Measurements from ENCODE around the gene MCM3AP.

The MCM3AP gene

GRCh38 chr21:46323227-46323709 is 37.9 kb upstream of the MCM3AP start:
- Histone ChIP-seq H3K27ac (ENCODE audit: low read depth, low read length) (peak overlapping the region; percentile 80), H3K9me3 (ENCODE audit: control insufficient read depth, insufficient read depth, low read length) (no peaks in the 10 kb centered on the region), H3K36me3 (ENCODE audit: control insufficient read depth, low read length) (peaks cover 69% of the 10 kb centered on the region), H3K4me1 (ENCODE audit: control insufficient read depth, low read length) (peaks cover 36% of the 10 kb centered on the region), H3K27me3 (ENCODE audit: control insufficient read depth, low read length) (no peaks in the 10 kb centered on the region), H3K9me2 (replicated peaks; ENCODE audit: control insufficient read depth, low read length) (no peaks in the 10 kb centered on the region), H3F3A (ENCODE audit: control insufficient read depth, insufficient read depth) (peaks cover 4% of the 10 kb centered on the region; the same call in 1 of the 2 replicates), H4K20me1 (ENCODE audit: control insufficient read depth, insufficient read depth, low read depth, low read length) (peaks cover 19% of the 10 kb centered on the region), H3K4me2 (ENCODE audit: low read length) (peak overlapping the region; percentile 98), H3K4me3 (ENCODE audit: low read length) (peak overlapping the region; percentile 76), H3K79me2 (ENCODE audit: control insufficient read depth, low read length) (peaks cover 89% of the 10 kb centered on the region)
- TF ChIP-seq CTCF (IDR thresholded peaks at IDR 0.05; ENCODE audit: low read depth, low read length, poor library complexity, severe bottlenecking) = no peak
- no peak for TF ChIP-seq EZH2phosphoT487 (IDR thresholded peaks at IDR 0.05; ENCODE audit: borderline replicate concordance, low read length)

- H3K27me3 ChIP-seq (ENCODE audit: control insufficient read depth, low read length) = no peaks in the 10 kb centered on the region
- peaks cover 4% of the 10 kb centered on the region; the same call in 1 of the 2 replicates for H3F3A ChIP-seq (ENCODE audit: control insufficient read depth, insufficient read depth)
- TF ChIP-seq EZH2phosphoT487 (IDR thresholded peaks at IDR 0.05; ENCODE audit: borderline replicate concordance, low read length) (no peak), CTCF (IDR thresholded peaks at IDR 0.05; ENCODE audit: low read depth, low read length, poor library complexity, severe bottlenecking) (no peak)
- peak overlapping the region; percentile 80 for H3K27ac ChIP-seq (ENCODE audit: low read depth, low read length)
- no peaks in the 10 kb centered on the region for H3K9me2 ChIP-seq (replicated peaks; ENCODE audit: control insufficient read depth, low read length)
- peak overlapping the region; percentile 76 for H3K4me3 ChIP-seq (ENCODE audit: low read length)
- H3K9me3 ChIP-seq (ENCODE audit: control insufficient read depth, insufficient read depth, low read length) = no peaks in the 10 kb centered on the region
- peak overlapping the region; percentile 98 for H3K4me2 ChIP-seq (ENCODE audit: low read length)
- H4K20me1 ChIP-seq (ENCODE audit: control insufficient read depth, insufficient read depth, low read depth, low read length) = peaks cover 19% of the 10 kb centered on the region
- H3K4me1 ChIP-seq (ENCODE audit: control insufficient read depth, low read length) = peaks cover 36% of the 10 kb centered on the region
- peaks cover 69% of the 10 kb centered on the region for H3K36me3 ChIP-seq (ENCODE audit: control insufficient read depth, low read length)
- peaks cover 86% of the 10 kb centered on the region for H3K79me2 ChIP-seq (ENCODE audit: control insufficient read depth, low read length)
Measured at GRCh38 chr21:46322351-46323226, 37.2 kb upstream of the MCM3AP start.

- peak overlapping the region; percentile 98 for H3K4me2 ChIP-seq (ENCODE audit: low read length)
- H3K27ac ChIP-seq (ENCODE audit: low read depth, low read length) = no peak overlapping the region
- peak overlapping the region; percentile 76 for H3K4me3 ChIP-seq (ENCODE audit: low read length)
- no peaks in the 10 kb centered on the region for H3K9me3 ChIP-seq (ENCODE audit: control insufficient read depth, insufficient read depth, low read length)
- H4K20me1 ChIP-seq (ENCODE audit: control insufficient read depth, insufficient read depth, low read depth, low read length) = peaks cover 19% of the 10 kb centered on the region
- peaks cover 71% of the 10 kb centered on the region for H3K79me2 ChIP-seq (ENCODE audit: control insufficient read depth, low read length)
- H3K4me1 ChIP-seq (ENCODE audit: control insufficient read depth, low read length) = peaks cover 25% of the 10 kb centered on the region
- no peaks in the 10 kb centered on the region for H3K9me2 ChIP-seq (replicated peaks; ENCODE audit: control insufficient read depth, low read length)
- peaks cover 4% of the 10 kb centered on the region; the same call in 1 of the 2 replicates for H3F3A ChIP-seq (ENCODE audit: control insufficient read depth, insufficient read depth)
- H3K36me3 ChIP-seq (ENCODE audit: control insufficient read depth, low read length) = peaks cover 80% of the 10 kb centered on the region
- H3K27me3 ChIP-seq (ENCODE audit: control insufficient read depth, low read length) = no peaks in the 10 kb centered on the region
- TF ChIP-seq EZH2phosphoT487 (IDR thresholded peaks at IDR 0.05; ENCODE audit: borderline replicate concordance, low read length) (no peak), CTCF (IDR thresholded peaks at IDR 0.05; ENCODE audit: low read depth, low read length, poor library complexity, severe bottlenecking) (no peak)
Measured at GRCh38 chr21:46320331-46320801, 35.0 kb upstream of the MCM3AP start.

All from DOHH2 (cell line).